HG03571 (cell line): ENCODE results near the gene EBPL.

Experiments used
- ATAC-seq: cut with Tn5 transposase; IDR thresholded peaks from one replicate; pipeline ENCODE4 v1.9.1; 2021; ENCODE audit not compliant: unreplicated experiment

EBPL gene

GRCh38 chr13:49676581-49677298, 14.5 kb downstream of the EBPL start:
- no peak for ATAC-seq

- no peak for ATAC-seq
Measured at GRCh38 chr13:49670828-49671227, 20.5 kb downstream of the EBPL start.

- ATAC-seq = no peak
Measured at GRCh38 chr13:49669735-49670309, 21.5 kb downstream of the EBPL start.

- ATAC-seq = no peak
Measured at GRCh38 chr13:49667773-49668172, 23.5 kb downstream of the EBPL start.

- no peak for ATAC-seq
Measured at GRCh38 chr13:49664606-49665005, 26.7 kb downstream of the EBPL start.

GRCh38 chr13:49657241-49657641, 34.0 kb downstream of the EBPL start:
- ATAC-seq = no peak

GRCh38 chr13:49655906-49656305, 35.4 kb downstream of the EBPL start:
- ATAC-seq = no peak

- no peak for ATAC-seq
Measured at GRCh38 chr13:49654011-49654410, 37.3 kb downstream of the EBPL start.

GRCh38 chr13:49653478-49653877, 37.8 kb downstream of the EBPL start:
- no peak for ATAC-seq

GRCh38 chr13:49652355-49653305, 38.7 kb downstream of the EBPL start:
- ATAC-seq = no peak

- no peak for ATAC-seq
Measured at GRCh38 chr13:49651570-49652354, 39.5 kb downstream of the EBPL start.

GRCh38 chr13:49649963-49650312, 41.3 kb downstream of the EBPL start:
- ATAC-seq = no peak

- no peak for ATAC-seq
Measured at GRCh38 chr13:49649244-49649962, 41.9 kb downstream of the EBPL start.

- ATAC-seq = no peak
Measured at GRCh38 chr13:49646688-49647087, 44.6 kb downstream of the EBPL start.

GRCh38 chr13:49645451-49645850, 45.8 kb downstream of the EBPL start:
- no peak for ATAC-seq

GRCh38 chr13:49643035-49643646, 48.1 kb downstream of the EBPL start:
- ATAC-seq = no peak

- no peak for ATAC-seq
Measured at GRCh38 chr13:49641801-49642291, 49.4 kb downstream of the EBPL start.

- no peak for ATAC-seq
Measured at GRCh38 chr13:49638744-49639072, 52.6 kb downstream of the EBPL start.

GRCh38 chr13:49638030-49638743, 53.1 kb downstream of the EBPL start:
- no peak for ATAC-seq
